HepG2 (cell line): ENCODE measurements around the gene DCAF7. TPM values are rescaled to one million over a fixed set of nuclear protein-coding genes. Genes with fewer than 3 reads are reported as not detected.

Source experiments
- ATAC-seq: fragments of 200-7000 bp; cut with Tn5 transposase; 3 replicates; pipeline ENCODE4 v1.9.1; 2020; ENCODE audit warnings: mild to moderate bottlenecking, moderate library complexity
- BruUV-seq: library from RNA; stranded (reverse); fragments of 400-500 nt; replicated peaks from 2 replicates; lab custom pipeline; 2021; lab: Mats Ljungman, UMichigan
- CTCF ChIA-PET: fragments of 300-600 bp; formaldehyde crosslinking; extraction: SDS; loops from one replicate; lab custom pipeline; 2021; ENCODE audit warnings: low total read pairs, inconsistent platforms, low intra/inter-chr PET ratio; lab: Yijun Ruan, JAX
- POLR2A ChIA-PET: fragments of 350-600 bp; sonication (Branson Sonifier 250); formaldehyde crosslinking; loops from one replicate; lab custom pipeline; 2020; ENCODE audit warnings: antibody characterized with exemption, inconsistent platforms; lab: Yijun Ruan, JAX
- DNase-seq: peaks from one replicate; pipeline ENCODE4 v3.0.0-alpha.2; 2015; ENCODE audit warnings: low spot score
- FAIRE-seq: peaks from 3 replicates; lab custom pipeline; 2011; peaks lifted over from hg19 to GRCh38; lab: Jason Lieb, UNC
- H2AFZ ChIP-seq: one replicate; pipeline ENCODE4 v1.6.1; 2011; ENCODE audit warnings: low read length, inconsistent platforms
- H3K27ac ChIP-seq: fragments of 300-600 bp; 3 replicates; pipeline ENCODE4 v1.8.0; 2011; ENCODE audit warnings: mixed run types, mild to moderate bottlenecking, mixed read lengths, low read length, inconsistent platforms; ENCODE audit not compliant: insufficient read depth; ENCODE audit errors: extremely low read length
- H3K27me3 ChIP-seq, 2 experiments: fragments of 200-600 bp in 1 of 2; 2 replicates in 1 of 2; 3 replicates in 1 of 2; pipeline versions ENCODE4 v1.6.0 to v1.8.0; 2011; ENCODE audit warnings: low read length in 2 of 2, mild to moderate bottlenecking in 2 of 2, moderate library complexity in 2 of 2, inconsistent platforms in 1 of 2; ENCODE audit not compliant: insufficient read depth in 2 of 2, control insufficient read depth in 1 of 2
- H3K36me3 ChIP-seq, 2 experiments: fragments of 200-600 bp in 1 of 2; replicated peaks in 1 of 2; 2 replicates in 1 of 2; 3 replicates in 1 of 2; pipeline versions ENCODE4 v1.5.1 to v1.8.0; 2011; ENCODE audit warnings: low read length in 2 of 2, inconsistent platforms in 1 of 2; ENCODE audit not compliant: insufficient read depth in 2 of 2, control insufficient read depth in 1 of 2
- H3K4me1 ChIP-seq: 2 replicates; pipeline ENCODE4 v1.5.1; 2012; ENCODE audit warnings: low read length, inconsistent platforms; ENCODE audit not compliant: insufficient read depth
- H3K4me2 ChIP-seq: 2 replicates; pipeline ENCODE4 v1.6.0; 2011; ENCODE audit warnings: low read depth, low read length, inconsistent platforms
- H3K4me3 ChIP-seq, 3 experiments: fragments of 200-600 bp in 1 of 3; sonication (generic), shearing (Covaris generic) in 1 of 3; replicated peaks in 1 of 3; 2 replicates each; pipeline ENCODE4 v1.5.1; 2011 to 2016; ENCODE audit warnings: low read length in 3 of 3, inconsistent platforms in 2 of 3, low read depth in 2 of 3, mild to moderate bottlenecking in 2 of 3, control low read depth in 1 of 3, mixed read lengths in 1 of 3; ENCODE audit not compliant: insufficient read depth in 1 of 3
- H3K79me2 ChIP-seq: one replicate; pipeline ENCODE4 v1.6.1; 2011; ENCODE audit warnings: low read length, inconsistent platforms; ENCODE audit not compliant: insufficient read depth
- H3K9ac ChIP-seq: 2 replicates; pipeline ENCODE4 v1.6.0; 2011; ENCODE audit warnings: mild to moderate bottlenecking, low read depth, low read length, inconsistent platforms; ENCODE audit not compliant: insufficient read depth
- H3K9me3 ChIP-seq: 2 replicates; pipeline ENCODE4 v1.5.1; 2012; ENCODE audit warnings: mild to moderate bottlenecking, low read length
- H4K20me1 ChIP-seq: 2 replicates; pipeline ENCODE4 v1.6.0; 2011; ENCODE audit warnings: inconsistent platforms, mild to moderate bottlenecking, low read length, moderate library complexity; ENCODE audit not compliant: insufficient read depth
- ARNT2 ChIP-seq: sonication (generic); formaldehyde crosslinking; IDR thresholded peaks from 2 replicates; pipeline ENCODE4 v1.8.0; 2022; ENCODE audit warnings: mild to moderate bottlenecking, low read depth, missing genetic modification reagents, moderate library complexity
- CBX5 ChIP-seq: sonication (generic); formaldehyde crosslinking; IDR thresholded peaks from 2 replicates; pipeline ENCODE4 v1.4.0; 2020; ENCODE audit warnings: missing genetic modification reagents, borderline replicate concordance
- NCOA1 ChIP-seq: sonication (generic); formaldehyde crosslinking; IDR thresholded peaks from 2 replicates; pipeline ENCODE4 v1.9.0; 2021; ENCODE audit warnings: missing genetic modification reagents
- PHB2 ChIP-seq: fragments of 450-650 bp; IDR thresholded peaks from 2 replicates; pipeline ENCODE4 v1.6.1; 2018; ENCODE audit not compliant: partially characterized antibody
- ZBTB33 ChIP-seq: sonication (generic); formaldehyde crosslinking; IDR thresholded peaks from 2 replicates; pipeline ENCODE4 v1.4.0; 2020; ENCODE audit warnings: missing genetic modification reagents
- WGBS: methylation state at CpG from one replicate; pipeline ENCODE4 v1.1.6; 2017; ENCODE audit warnings: low lambda C conversion rate; 5-methylcytosine and 5-hydroxymethylcytosine counted together
- in situ Hi-C: cut with HindIII; loops from 2 replicates; pipeline ENCODE4 v1.10.0; 2017; ENCODE audit warnings: low pct_unique_long_range_greater_than_20kb; ENCODE audit not compliant: extremely low pct_ligation_motif_present
- intact Hi-C: fragments of 100-400 bp; cut with micrococcal nuclease; formaldehyde crosslinking; loops from one replicate; pipeline ENCODE4 v1.10.0; 2022; ENCODE audit not compliant: unreplicated experiment
- polyA plus RNA-seq, 8 experiments: library from polyadenylated mRNA; depleted of rRNA in 3 of 8; stranded (reverse) in 7 of 8; unstranded in 1 of 8; fragments of >200 nt; fragmentation: Illumina TruSeq in 4 of 8; extraction: Trizol in 4 of 8; gene quantifications; 2 replicates each; pipeline versions ENCODE4 v1.2.1 to v1.2.3, GENCODE V29; 2011 to 2016; ENCODE audit warnings: low read depth in 4 of 8, missing spikeins in 1 of 8, mixed read lengths in 1 of 8; ENCODE audit not compliant: insufficient read depth in 1 of 8
- total RNA-seq, 5 experiments: library from RNA; depleted of rRNA; stranded (reverse); fragments of >200 nt; fragmentation: Illumina TruSeq; extraction: Trizol; gene quantifications; 2 replicates each; pipeline ENCODE4 v1.2.3, GENCODE V29; 2016; ENCODE audit warnings: low read depth in 1 of 5

Gene DCAF7
- total and polyA plus RNA-seq, 2 of the 13 experiments (the other 11 are each of a cell fraction or from before 2014, with no cell fraction given) = 55.2 to 73.4 TPM

DNA sequence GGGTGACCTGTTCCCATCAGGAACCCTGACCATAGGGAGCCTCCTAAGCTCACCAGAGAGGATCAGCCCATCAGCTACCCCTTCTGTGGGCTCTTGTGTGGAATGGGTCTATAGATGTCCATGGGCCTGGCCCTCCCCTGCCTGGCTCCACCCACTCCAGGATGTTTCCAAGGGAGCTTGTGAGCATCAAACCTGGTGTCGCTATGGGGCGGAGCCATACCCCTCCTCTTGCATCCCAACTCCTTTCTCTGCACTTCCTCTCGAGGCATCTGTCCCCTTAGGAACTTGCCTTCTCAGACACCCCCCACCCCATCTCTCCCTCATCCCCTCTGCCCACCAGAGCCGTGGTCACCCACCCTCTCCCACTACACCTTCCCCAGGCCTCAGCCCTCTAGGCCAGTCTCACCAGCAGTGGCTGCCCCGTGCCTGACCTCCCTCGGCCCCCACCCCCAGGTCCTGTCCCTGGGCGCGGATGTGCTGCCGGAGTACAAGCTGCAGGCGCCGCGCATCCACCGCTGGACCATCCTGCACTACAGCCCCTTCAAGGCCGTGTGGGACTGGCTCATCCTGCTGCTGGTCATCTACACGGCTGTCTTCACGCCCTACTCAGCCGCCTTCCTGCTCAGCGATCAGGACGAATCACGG lies 16.7 kb upstream of the DCAF7 start:
- intact Hi-C loops (no loop called here), in situ Hi-C loops (no loop called here)
- no peak overlapping the region for H3K9ac ChIP-seq
- no peak overlapping the region for H2AFZ ChIP-seq
- no peaks in the 10 kb centered on the region for H3K9me3 ChIP-seq
- no peak overlapping the region for H3K4me3 ChIP-seq
- no peak for FAIRE-seq
- 62% methylated on average over 20 of the region's 20 CpGs for WGBS
- DNase-seq = no peak
- TF ChIP-seq NCOA1 (CRISPR knock-in tag) (no peak), CBX5 (no peak), ARNT2 (CRISPR knock-in tag) (no peak), ZBTB33 (CRISPR knock-in tag) (peak; percentile 38; the same call in 1 of the 2 replicates)
- H3K27me3 ChIP-seq = peaks cover 8 to 28% of the 10 kb centered on the region in 2 experiments
- BruUV-seq = no TSS peak
- no peaks in the 10 kb centered on the region for H3K79me2 ChIP-seq
- H4K20me1 ChIP-seq = no peaks in the 10 kb centered on the region
- ChIA-PET POLR2A (no interaction called here), CTCF (no interaction called here)
- peaks cover 44% of the 10 kb centered on the region for H3K4me1 ChIP-seq
- no peak overlapping the region for H3K27ac ChIP-seq
- no peaks in the 10 kb centered on the region for H3K36me3 ChIP-seq
- no peak overlapping the region for H3K4me2 ChIP-seq
- ATAC-seq = no peak

DNA sequence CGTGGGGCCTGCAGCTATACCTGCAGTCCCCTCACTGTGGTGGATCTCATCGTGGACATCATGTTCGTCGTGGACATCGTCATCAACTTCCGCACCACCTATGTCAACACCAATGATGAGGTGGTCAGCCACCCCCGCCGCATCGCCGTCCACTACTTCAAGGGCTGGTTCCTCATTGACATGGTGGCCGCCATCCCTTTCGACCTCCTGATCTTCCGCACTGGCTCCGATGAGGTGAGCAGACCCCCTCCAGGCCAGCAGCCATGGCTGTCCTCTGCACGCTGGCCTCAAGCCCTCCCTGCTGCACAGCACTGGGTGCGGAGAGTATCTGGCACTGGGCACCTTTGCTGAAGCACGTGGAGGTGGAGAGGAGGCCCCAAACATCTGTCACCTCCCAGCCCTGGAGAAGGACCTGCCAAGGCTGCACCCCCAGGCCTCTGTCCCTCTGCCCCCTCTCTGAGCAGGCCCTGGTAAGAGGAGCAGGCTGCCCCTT lies 16.2 kb upstream of the DCAF7 start:
- H3K27me3 ChIP-seq = peaks cover 13 to 34% of the 10 kb centered on the region in 2 experiments
- WGBS = 72% methylated on average over 17 of the region's 17 CpGs
- TF ChIP-seq PHB2 = no peak
- CTCF ChIA-PET = no interaction called here
- no peak overlapping the region for H3K9ac ChIP-seq
- no peak overlapping the region for H2AFZ ChIP-seq
- H3K36me3 ChIP-seq = no peaks in the 10 kb centered on the region
- no peaks in the 10 kb centered on the region for H3K79me2 ChIP-seq
- POLR2A ChIA-PET = no interaction called here
- DNase-seq (no peak), ATAC-seq (no peak), FAIRE-seq (no peak)
- H4K20me1 ChIP-seq = no peaks in the 10 kb centered on the region
- peaks cover 42% of the 10 kb centered on the region for H3K4me1 ChIP-seq
- H3K27ac ChIP-seq = no peak overlapping the region
- intact Hi-C loops (no loop called here), in situ Hi-C loops (no loop called here)
- no peak overlapping the region for H3K4me2 ChIP-seq
- H3K4me3 ChIP-seq = no peak overlapping the region
- no peaks in the 10 kb centered on the region for H3K9me3 ChIP-seq
- BruUV-seq = no TSS peak
